Activated CD4-positive, alpha-beta T cell treated with anti-CD3 and anti-CD28 coated beads, Interleukin-2, amount 50 U/mL, for 4 hours (primary cell): Measurements from ENCODE around the gene KIF19.
A peak's percentile ranks its signal among the peaks of the same experiment; 100 is the strongest.

Experiments
- DNase-seq, 2 experiments: peaks; one replicate each; pipeline ENCODE4 v3.0.0-alpha.2; 2020

Gene KIF19

DNA sequence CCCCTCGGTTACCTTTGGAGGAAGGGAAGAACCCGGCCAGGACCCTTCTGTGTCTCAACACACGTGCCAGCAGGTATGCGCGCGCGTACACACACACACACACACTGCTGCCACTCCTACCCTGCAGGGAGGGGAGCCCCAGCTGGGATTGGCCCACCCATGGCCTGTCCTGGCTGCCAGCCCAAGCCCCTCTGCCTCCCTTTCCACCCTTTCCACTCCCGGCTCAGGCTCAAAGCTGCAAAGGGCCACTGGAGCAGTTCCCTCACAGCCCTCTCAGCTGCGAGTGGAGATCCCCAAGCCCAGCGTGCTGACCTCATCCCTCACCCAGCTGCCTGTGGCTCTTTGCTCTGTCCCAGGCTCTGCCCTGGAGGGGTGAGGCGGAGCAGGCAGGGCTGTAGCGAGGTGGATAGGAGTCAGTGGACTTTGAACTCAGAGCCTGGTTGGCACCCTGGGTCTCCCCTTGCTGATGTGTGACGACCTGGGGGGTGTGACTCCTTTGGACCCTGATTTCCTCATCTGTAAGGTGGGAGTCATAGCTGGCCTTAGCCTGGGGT is 14.5 kb downstream of the KIF19 start:
- no peak for DNase-seq

DNA sequence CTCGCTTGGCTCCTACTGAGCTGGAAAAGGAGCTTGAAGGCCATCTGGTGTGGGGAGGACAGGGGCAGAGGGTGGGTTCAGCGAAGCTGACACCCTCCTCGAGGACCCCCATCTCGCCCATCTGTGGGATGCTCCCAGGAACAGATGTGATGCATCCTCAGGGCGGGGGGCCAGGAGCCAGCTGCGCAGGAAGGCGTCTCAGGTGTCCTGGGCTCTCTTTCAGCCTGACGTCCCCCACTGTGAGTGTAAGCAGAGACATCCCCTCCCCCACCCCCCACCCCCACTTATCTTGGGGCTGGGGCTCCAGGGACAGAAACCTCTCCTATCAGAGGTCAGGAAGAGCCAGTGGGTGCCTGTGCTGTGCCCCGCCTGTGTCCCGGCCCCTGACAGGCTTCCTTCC is 16.2 kb downstream of the KIF19 start:
- DNase-seq, result no peak

- no peak for DNase-seq
These were observed 17.1 kb downstream of the KIF19 start for GRCh38 chr17:74343121-74343520.

DNA sequence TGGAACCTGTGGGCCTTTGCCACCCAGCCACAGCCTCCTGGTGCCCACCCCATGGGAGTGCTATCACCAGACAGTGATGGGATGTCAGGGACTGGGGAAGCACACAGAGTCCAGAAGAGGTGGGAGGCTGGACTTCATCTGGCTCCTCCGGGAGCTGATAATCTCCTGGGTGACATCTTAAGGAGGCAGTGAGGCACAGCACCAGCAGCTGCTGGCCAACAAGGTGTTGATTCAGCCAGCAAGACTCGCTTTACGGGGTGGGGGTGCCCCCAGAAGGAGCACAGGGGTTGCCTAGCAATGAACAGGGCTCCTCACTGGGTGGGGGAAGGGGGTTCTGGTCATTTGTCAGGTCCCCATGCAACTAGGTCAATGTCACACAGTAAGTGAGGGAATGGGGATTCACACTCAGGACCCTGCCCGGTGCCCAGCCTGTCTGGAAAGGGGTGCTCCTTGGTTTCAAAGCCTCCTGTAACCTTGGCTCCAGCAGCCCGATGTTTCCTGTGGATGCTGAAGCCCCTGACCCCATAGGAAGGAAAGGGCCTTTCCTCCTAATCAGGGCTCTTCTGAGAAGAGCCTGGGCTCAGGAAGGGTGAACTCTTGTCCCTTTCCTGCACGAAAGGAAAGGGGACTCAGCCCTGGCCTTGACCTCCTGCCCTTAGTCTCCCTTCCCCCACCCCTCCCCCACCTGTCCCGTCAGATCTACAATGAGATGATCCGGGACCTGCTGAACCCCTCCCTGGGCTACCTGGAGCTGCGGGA is 17.7 kb downstream of the KIF19 start:
- no peak for DNase-seq

DNA sequence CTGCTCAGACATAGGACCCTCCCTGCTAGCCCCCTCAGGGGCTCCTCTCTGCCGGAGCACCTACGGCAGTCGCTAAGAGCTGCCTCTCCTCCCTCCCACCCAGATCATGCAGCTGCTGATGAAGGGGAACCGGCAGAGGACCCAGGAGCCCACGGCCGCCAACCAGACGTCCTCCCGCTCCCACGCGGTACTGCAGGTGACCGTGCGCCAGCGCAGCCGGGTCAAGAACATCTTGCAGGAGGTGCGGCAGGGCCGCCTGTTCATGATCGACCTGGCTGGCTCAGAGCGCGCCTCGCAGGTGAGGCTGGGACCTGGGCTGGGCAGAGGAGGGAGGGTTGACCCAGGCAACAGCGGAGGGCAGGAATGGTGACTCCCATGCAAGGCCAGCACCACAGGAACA is 18.6 kb downstream of the KIF19 start:
- no peak for DNase-seq

- DNase-seq, result no peak
These were observed 19.6 kb downstream of the KIF19 start for GRCh38 chr17:74345433-74346241.

DNA sequence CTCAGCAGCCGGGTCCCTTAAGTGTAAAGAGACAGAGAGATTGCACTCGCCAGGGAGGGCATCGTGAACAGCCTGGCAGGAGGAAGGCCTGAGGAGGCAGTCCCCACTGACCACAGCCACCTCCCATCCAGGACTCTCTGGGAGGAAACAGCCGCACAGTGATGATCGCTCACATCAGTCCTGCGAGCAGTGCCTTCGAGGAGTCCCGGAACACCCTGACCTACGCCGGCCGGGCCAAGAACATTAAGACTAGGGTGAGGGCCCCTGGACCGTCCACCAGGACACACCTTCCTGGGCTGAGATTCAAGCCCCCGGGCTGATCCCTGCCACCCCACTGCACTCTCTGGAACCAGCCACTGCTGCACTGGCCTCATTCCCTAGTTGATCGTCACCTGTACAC is 21.6 kb downstream of the KIF19 start:
- DNase-seq, result no peak

DNA sequence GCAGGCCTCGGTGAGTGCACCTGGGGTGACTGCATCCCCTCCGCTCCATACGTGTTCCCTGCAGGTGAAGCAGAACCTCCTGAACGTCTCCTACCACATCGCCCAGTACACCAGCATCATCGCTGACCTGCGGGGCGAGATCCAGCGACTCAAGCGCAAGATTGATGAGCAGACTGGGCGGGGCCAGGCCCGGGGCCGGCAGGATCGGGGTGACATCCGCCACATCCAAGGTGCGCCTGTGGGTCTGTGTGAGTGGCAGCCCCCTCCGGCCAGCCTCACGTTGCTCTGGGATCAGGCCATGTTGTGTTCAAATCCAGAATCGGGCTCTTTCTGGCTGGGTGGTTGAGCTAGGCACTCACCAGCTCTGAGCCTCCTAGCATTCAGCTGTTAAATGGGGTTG is 23.1 kb downstream of the KIF19 start:
- DNase-seq, result no peak

- no peak for DNase-seq
These were observed 24.5 kb downstream of the KIF19 start for GRCh38 chr17:74350486-74350885.

DNA sequence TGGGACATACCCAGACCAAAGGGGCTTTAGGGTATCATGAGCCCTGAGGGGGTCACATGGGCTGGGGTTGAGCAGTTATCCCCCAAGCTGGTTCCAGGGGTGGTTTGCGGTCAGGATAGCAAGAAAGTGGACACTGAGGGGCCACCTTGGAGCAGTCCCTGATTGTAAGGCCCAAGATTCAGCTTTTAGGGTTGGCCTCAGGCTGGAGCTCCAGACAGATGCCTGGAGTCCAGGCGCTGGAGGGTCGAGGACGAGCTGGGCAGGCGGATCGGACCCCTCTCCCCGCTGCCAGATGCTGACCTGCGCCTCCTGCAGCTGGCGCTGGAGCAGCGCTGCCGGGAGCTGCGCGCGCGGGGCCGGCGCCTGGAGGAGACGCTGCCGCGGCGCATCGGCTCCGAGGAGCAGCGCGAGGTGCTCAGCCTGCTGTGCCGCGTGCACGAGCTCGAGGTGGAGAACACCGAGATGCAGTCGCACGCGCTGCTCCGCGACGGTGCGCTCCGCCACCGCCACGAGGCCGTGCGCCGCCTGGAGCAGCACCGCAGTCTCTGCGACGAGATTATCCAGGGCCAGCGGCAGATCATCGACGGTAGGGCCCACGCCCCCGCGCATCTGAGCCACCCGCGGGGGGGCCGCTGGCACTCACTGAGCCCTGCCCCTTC is 25.7 kb downstream of the KIF19 start:
- no peak for DNase-seq

DNA sequence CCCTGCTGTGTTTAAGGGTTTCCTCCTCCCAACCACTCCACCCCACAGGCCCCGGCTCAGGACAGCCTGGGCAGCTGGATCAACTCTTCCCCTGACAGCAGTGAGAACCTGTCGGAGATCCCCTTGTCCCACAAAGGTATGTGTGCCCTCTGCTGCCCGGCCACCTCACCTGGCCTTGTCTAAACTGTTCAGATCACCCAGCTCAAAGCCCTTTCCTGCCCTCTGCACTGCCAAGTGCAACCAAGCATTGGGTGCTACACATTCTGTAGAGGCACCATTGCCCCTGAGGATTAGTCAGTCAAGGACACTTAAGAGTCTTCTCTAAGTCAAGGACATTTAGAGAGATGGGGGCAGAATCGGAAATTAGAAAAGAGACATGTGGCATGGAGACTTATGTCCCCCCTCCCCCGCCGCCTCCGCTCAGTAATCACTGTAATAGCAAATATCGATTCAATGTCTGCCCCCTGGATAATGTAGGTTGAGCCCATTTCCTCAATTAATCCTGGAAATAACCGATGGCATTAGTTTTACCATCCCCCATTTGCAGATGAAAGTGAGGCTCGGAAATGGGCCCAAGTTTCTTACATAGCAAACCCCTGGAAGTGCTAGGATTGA is 27.5 kb downstream of the KIF19 start:
- no peak for DNase-seq

- DNase-seq, result peak; percentile 16 to 23
These were observed 28.1 kb downstream of the KIF19 start for GRCh38 chr17:74354123-74354522.

GRCh38 chr17:74354561-74354960 is 28.5 kb downstream of the KIF19 start:
- no peak for DNase-seq

GRCh38 chr17:74355065-74355464 is 29.0 kb downstream of the KIF19 start:
- no peak for DNase-seq

- no peak for DNase-seq
These were observed 30.8 kb downstream of the KIF19 start for GRCh38 chr17:74356646-74357465.

- no peak for DNase-seq
These were observed 31.4 kb downstream of the KIF19 start for GRCh38 chr17:74357466-74357809.

DNA sequence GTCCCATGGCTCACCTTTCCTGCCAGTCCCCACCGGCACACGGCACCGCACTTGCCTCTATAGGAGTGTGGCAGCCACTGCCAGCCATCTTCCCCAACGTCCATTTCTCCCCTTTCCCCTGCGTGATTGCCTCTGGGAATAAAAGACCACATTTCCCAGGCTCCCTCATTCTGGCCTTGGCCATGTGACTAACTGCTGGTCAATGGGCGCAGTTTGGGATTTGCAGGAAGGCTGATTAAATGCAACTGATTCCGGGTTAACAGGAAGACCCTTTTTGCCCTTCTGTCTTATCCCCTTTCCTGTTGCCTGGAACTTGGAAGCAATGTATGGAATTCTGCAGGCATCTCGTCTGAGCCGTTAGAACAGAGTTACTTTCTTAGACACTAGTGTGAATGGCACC is 32.7 kb downstream of the KIF19 start:
- no peak for DNase-seq

GRCh38 chr17:74359916-74360315 is 33.9 kb downstream of the KIF19 start:
- no peak for DNase-seq

DNA sequence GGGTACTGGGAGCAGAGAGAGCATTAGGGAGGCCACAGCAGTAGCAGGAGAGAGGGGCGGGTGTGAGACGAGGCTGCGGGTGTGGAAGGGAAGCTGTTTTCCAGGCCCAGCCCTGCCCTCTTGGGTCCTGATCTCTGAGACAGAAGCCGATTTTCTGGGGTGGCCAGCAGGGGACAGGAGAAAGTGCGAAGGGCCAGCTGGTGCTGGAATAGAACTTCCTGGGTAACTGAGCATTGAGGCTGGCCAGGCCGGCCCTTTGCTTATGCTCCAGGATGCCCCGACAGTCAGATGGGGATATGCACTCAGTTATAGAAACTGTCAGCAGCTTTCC is 34.8 kb downstream of the KIF19 start:
- DNase-seq, result no peak

GRCh38 chr17:74361230-74362068 is 35.4 kb downstream of the KIF19 start, which contains the start of gene BTBD17:
TSS of gene BTBD17 (minus strand) at chr17:74361868. CDS start at chr17:74361819, 49 bp downstream.
- no peak for DNase-seq

DNA sequence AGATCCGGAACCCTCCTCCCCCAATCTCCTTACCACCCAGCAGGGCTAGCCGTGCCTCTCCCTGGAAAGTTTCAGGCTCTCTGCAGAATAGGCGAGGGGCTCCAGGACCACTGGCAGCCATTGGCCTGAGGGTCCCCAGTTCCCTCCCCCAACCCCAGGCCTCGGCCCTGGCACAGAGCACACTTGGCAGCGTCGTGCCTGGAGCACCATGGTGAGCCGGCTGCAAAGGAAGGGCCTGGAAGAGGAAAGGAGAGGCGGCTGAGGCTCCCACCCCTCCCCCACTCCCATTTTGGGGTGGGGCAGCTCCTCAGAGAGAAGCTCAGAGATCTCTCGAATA is 36.0 kb downstream of the KIF19 start:
- DNase-seq, result no peak
